Mucosa of rectum (tissue), 2 donors: ENCODE data around the gene UBE2G1.

Experiments used
- H3K27ac ChIP-seq, 2 donors: one replicate each; pipeline ENCODE4 v1.7.0; 2013; ENCODE audit warnings: inconsistent platforms in 2 of 2, low read depth in 2 of 2, low read length in 2 of 2
- H3K27me3 ChIP-seq, 2 donors: one replicate each; pipeline ENCODE4 v1.7.0; 2013; ENCODE audit warnings: low read length in 2 of 2; ENCODE audit not compliant: control insufficient read depth in 2 of 2, insufficient read depth in 2 of 2
- H3K36me3 ChIP-seq, 2 donors: one replicate each; pipeline ENCODE4 v1.7.0; 2013; ENCODE audit warnings: low read length in 2 of 2; ENCODE audit not compliant: control insufficient read depth in 2 of 2, insufficient read depth in 2 of 2
- H3K4me1 ChIP-seq, 2 donors: one replicate each; pipeline ENCODE4 v1.7.0; 2013; ENCODE audit warnings: low read length in 2 of 2, mild to moderate bottlenecking in 1 of 2; ENCODE audit not compliant: control insufficient read depth in 2 of 2, insufficient read depth in 2 of 2
- H3K4me3 ChIP-seq, 2 donors: one replicate each; pipeline ENCODE4 v1.7.0; 2013; ENCODE audit warnings: low read length in 2 of 2
- H3K9ac ChIP-seq, 2 donors: one replicate each; pipeline ENCODE4 v1.7.0; 2013; ENCODE audit warnings: low read length in 2 of 2, low read depth in 1 of 2, mild to moderate bottlenecking in 1 of 2
- H3K9me3 ChIP-seq, 2 donors: one replicate each; pipeline ENCODE4 v1.7.0; 2013; ENCODE audit warnings: low read length in 2 of 2; ENCODE audit not compliant: control insufficient read depth in 2 of 2
- donor health status: healthy.
- donor health status: Normal muscosa, but diverticular disease.

UBE2G1 gene

GRCh38 chr17:4272972-4273368 lies 93.5 kb downstream of the UBE2G1 start:
- Histone ChIP-seq H3K4me1 (no peaks in the 10 kb centered on the region), H3K27me3 (no peaks in the 10 kb centered on the region), H3K9ac (no peak overlapping the region), H3K36me3 (peaks cover 20 to 29% of the 10 kb centered on the region in 2 donors), H3K9me3 (no peaks in the 10 kb centered on the region), H3K4me3 (no peak overlapping the region), H3K27ac (no peak overlapping the region)

- Histone ChIP-seq H3K4me3 (no peak overlapping the region), H3K36me3 (peaks cover 21 to 29% of the 10 kb centered on the region in 2 donors), H3K27ac (no peak overlapping the region), H3K4me1 (no peaks in the 10 kb centered on the region), H3K9ac (no peak overlapping the region), H3K9me3 (no peaks in the 10 kb centered on the region), H3K27me3 (no peaks in the 10 kb centered on the region)
These were observed 94.1 kb downstream of the UBE2G1 start for GRCh38 chr17:4272213-4272971.

GRCh38 chr17:4270736-4271135 lies 95.7 kb downstream of the UBE2G1 start:
- Histone ChIP-seq H3K9ac (no peak overlapping the region), H3K4me1 (no peaks in the 10 kb centered on the region), H3K27ac (no peak overlapping the region), H3K27me3 (no peaks in the 10 kb centered on the region), H3K36me3 (peaks cover 22 to 24% of the 10 kb centered on the region in 2 donors), H3K4me3 (no peak overlapping the region), H3K9me3 (no peaks in the 10 kb centered on the region)

- H3K4me3 ChIP-seq, result no peak overlapping the region
- no peak overlapping the region for H3K27ac ChIP-seq
- no peak overlapping the region for H3K9ac ChIP-seq
- H3K36me3 ChIP-seq, result peaks cover 22 to 23% of the 10 kb centered on the region in 2 donors
- H3K27me3 ChIP-seq, result no peaks in the 10 kb centered on the region
- H3K4me1 ChIP-seq, result no peaks in the 10 kb centered on the region
- H3K9me3 ChIP-seq, result no peaks in the 10 kb centered on the region
These were observed 96.6 kb downstream of the UBE2G1 start for GRCh38 chr17:4269915-4270314.

- Histone ChIP-seq H3K36me3 (peaks cover 19 to 20% of the 10 kb centered on the region in 2 donors), H3K4me3 (no peak overlapping the region), H3K9me3 (no peaks in the 10 kb centered on the region), H3K27me3 (no peaks in the 10 kb centered on the region), H3K27ac (no peak overlapping the region), H3K9ac (no peak overlapping the region), H3K4me1 (peaks cover 9 to 14% of the 10 kb centered on the region in 2 donors)
These were observed 99.1 kb downstream of the UBE2G1 start for GRCh38 chr17:4267402-4267801.

- Histone ChIP-seq H3K4me1 (peaks cover 14 to 16% of the 10 kb centered on the region in 2 donors), H3K4me3 (no peak overlapping the region), H3K9ac (no peak overlapping the region), H3K27me3 (no peaks in the 10 kb centered on the region), H3K9me3 (no peaks in the 10 kb centered on the region), H3K27ac (no peak overlapping the region), H3K36me3 (peaks cover 13 to 16% of the 10 kb centered on the region in 2 donors)
These were observed 99.9 kb downstream of the UBE2G1 start for GRCh38 chr17:4266550-4266949.

GRCh38 chr17:4263282-4264215 lies 102.9 kb downstream of the UBE2G1 start, which contains the start of gene ANKFY1:
Gene ANKFY1 (minus strand): TSS chr17:4263979. CDS start chr17:4263941, 38 bp downstream.
- Histone ChIP-seq H3K9me3 (peaks cover 0 to 2% of the 10 kb centered on the region in 2 donors), H3K27ac (peak within 1 kb of the TSS; percentile 61 to 79), H3K4me3 (peak within 1 kb of the TSS; percentile 73 to 95), H3K4me1 (peaks cover 16 to 18% of the 10 kb centered on the region in 2 donors), H3K36me3 (peaks cover 3 to 8% of the 10 kb centered on the region in 2 donors), H3K9ac (peak within 1 kb of the TSS; percentile 87 to 88), H3K27me3 (no peaks in the 10 kb centered on the region)

- peak overlapping the region; percentile 80 to 88 for H3K9ac ChIP-seq
- no peaks in the 10 kb centered on the region for H3K27me3 ChIP-seq
- peaks cover 3 to 8% of the 10 kb centered on the region in 2 donors for H3K36me3 ChIP-seq
- H3K27ac ChIP-seq, result no peak overlapping the region
- peaks cover 0 to 2% of the 10 kb centered on the region in 2 donors for H3K9me3 ChIP-seq
- H3K4me1 ChIP-seq, result peaks cover 16 to 18% of the 10 kb centered on the region in 2 donors
- peak overlapping the region; percentile 73 to 95 for H3K4me3 ChIP-seq
These were observed 103.8 kb downstream of the UBE2G1 start for GRCh38 chr17:4262703-4263102.

GRCh38 chr17:4261452-4261851 lies 105.0 kb downstream of the UBE2G1 start:
- Histone ChIP-seq H3K9ac (no peak overlapping the region), H3K4me1 (peaks cover 16 to 18% of the 10 kb centered on the region in 2 donors), H3K27ac (no peak overlapping the region), H3K36me3 (peaks cover 2 to 4% of the 10 kb centered on the region in 2 donors), H3K9me3 (peaks cover 0 to 2% of the 10 kb centered on the region in 2 donors), H3K27me3 (no peaks in the 10 kb centered on the region), H3K4me3 (no peak overlapping the region)

- no peak overlapping the region for H3K9ac ChIP-seq
- H3K4me3 ChIP-seq, result no peak overlapping the region
- peaks cover 0 to 2% of the 10 kb centered on the region in 2 donors for H3K9me3 ChIP-seq
- peaks cover 2 to 4% of the 10 kb centered on the region in 2 donors for H3K36me3 ChIP-seq
- H3K27me3 ChIP-seq, result no peaks in the 10 kb centered on the region
- no peak overlapping the region for H3K27ac ChIP-seq
- H3K4me1 ChIP-seq, result peaks cover 8 to 16% of the 10 kb centered on the region in 2 donors
These were observed 107.6 kb downstream of the UBE2G1 start for GRCh38 chr17:4258867-4259266.
